UCSD-AML1 (cell line): ENCODE measurements around the gene ABCD4.
"Not testable (repeated sequence)": the region's sequence is repeated elsewhere in the genome, so short reads cannot be mapped to it uniquely, and the experiment has no call there.

Experiments
- DNase-seq: peaks from one replicate; lab custom pipeline; 2025; ENCODE audit not compliant: unreplicated experiment; lab: John Stamatoyannopoulos, UW

ABCD4 gene

GRCh38 chr14:74308695-74309094 lies 6.0 kb upstream of the ABCD4 start:
- DNase-seq = no peak

- DNase-seq = no peak
These were observed 544 bp downstream of the ABCD4 start for GRCh38 chr14:74302152-74302628.

DNA sequence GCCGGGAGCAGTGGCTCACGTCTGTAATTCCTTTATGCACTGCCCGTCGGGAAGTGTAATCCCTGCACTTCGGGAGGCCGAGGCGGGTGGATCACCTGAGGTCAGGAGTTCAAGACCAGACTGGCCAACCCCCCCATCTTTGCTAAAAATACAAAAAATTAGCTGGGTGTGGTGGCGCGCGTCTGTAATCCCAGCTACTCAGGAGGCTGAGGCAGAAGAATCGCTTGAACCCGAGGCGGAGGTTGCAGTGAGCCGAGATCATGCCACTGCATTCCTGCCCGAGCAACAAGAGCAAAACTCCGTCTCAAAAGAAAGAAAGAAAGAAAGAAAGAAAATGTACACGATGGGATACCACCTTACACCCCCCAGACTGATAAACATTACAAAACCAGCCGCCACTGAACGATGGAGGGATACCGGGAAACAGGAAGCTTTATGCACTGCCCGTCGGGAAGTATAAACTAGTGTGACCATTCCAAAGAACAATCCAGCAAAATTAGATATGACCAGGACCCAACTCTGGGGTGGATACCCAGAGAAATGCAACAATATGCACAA lies 1.1 kb downstream of the ABCD4 start:
- DNase-seq = no peak

- peak; percentile 53 for DNase-seq
These were observed 3.6 kb downstream of the ABCD4 start for GRCh38 chr14:74299061-74299545.

GRCh38 chr14:74297986-74298385 lies 4.7 kb downstream of the ABCD4 start:
- DNase-seq = no peak

GRCh38 chr14:74296037-74296467 lies 6.7 kb downstream of the ABCD4 start:
- DNase-seq = no peak

DNA sequence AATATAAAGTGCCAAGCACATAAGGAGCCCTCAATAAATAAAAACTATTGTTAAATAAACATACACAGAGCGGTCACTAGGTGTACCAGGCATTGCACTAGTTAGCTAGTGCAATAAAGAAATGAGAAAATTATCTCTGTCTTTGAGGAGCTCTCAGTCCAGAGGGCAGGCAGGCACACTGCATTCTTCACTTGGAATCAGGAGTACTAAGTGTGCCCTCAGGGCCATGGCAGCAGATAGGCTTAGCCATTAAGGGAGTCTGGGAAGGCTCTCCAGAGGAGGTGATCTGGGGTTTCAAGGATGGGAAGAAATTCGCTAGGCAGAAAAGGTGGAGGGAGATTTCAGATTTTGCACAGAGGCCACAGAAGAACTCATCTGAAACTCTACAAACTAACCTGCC lies 9.1 kb downstream of the ABCD4 start:
- no peak for DNase-seq

DNA sequence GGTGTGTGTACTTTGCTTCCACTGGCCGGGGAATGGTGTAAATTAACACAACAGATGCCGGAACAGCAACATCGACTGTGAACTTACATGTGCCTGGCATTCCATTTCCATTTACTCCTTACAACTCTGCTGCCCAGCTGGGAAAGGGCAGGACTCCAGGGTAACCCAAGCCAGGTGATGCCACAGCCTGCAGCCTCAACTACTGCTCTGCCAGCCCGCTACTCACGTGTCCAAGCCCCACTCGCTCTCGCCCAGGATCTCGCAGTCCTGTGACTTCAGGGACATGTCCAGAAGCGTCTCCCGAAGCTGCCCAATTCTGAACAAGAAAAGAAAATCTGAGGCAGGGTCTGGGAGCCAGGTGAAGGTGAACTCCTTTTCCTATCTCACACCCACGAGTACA lies 10.7 kb downstream of the ABCD4 start:
- no peak for DNase-seq

DNA sequence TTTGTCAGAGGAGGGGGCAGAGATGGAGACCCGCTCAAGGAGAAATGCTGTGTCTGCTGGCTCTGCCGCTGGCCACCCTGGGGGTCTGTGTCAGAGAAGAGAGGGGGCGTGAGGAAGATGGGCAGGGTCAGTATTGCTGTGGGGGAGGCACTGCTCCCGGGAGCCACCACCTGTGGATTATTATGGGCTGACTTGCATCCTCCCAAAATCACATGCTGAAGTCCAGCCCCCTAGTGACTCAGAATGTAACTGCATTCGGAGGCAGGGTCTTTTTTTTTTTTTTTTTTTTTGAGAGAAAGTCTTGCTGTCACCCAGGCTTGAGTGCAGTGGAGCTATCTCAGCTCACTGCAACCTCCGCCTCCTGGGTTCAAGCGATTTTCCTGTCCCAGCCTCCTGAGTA lies 12.3 kb downstream of the ABCD4 start:
- DNase-seq = no peak

GRCh38 chr14:74289801-74290200 lies 12.9 kb downstream of the ABCD4 start:
- no peak for DNase-seq

DNA sequence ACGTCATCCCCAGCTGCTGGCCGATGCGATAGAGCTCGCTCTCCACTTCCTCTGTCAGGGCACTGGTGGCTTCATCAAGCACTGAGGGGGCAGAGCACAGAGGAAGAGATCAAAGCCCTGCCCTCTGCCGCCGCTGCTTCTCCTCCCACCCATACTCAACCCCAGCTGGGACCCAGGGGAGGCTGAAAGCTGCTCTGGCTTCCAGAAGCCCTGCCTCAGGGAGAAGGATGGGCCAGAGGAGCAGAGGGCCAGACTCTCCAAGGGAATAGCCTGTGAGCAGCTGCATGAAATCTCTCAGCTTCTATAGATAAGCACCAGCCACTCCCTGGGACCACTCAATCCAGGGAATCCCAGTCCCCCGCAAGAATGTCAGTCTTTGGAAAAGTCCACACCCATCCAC lies 16.0 kb downstream of the ABCD4 start:
- DNase-seq = no peak

DNA sequence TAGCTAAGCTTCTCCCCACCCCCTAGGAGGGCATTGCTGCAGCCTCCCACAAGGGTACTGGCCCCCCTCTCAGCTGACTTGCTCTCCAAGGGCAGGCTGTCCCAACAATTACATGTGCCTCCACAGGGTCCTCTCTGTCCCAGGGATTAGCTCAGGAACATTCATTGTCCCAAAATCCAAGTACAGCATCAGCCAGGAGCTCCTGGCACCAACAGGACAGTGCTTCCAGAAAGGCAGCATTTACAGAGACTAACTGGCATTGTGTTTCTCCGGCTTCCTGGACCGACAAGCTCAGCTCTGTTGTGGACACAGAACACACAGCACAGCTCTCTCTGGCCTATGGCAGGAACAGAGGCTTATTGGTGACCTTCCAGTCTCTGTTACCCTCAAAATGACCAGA lies 21.7 kb downstream of the ABCD4 start:
- no peak for DNase-seq

DNA sequence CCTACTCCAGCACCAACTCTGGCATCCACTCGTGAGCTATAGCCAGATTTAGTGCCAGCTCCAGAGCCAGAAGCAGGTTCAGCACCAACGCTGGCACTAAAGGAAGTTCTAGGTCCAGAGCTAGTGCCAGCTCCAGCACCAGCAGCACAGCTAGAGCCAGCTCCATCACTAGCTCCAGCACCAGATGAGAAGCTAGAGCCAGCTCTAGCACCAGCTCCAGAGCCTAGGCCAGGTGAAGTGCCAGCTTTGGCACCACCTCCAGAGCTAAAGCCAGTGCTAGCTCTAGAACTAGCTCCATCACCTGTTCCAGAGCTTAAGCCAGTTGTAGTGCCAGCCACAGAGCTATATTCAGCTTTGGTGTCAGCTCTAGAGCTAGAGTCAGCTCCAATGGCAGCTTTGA lies 24.7 kb downstream of the ABCD4 start:
- DNase-seq = no peak

DNA sequence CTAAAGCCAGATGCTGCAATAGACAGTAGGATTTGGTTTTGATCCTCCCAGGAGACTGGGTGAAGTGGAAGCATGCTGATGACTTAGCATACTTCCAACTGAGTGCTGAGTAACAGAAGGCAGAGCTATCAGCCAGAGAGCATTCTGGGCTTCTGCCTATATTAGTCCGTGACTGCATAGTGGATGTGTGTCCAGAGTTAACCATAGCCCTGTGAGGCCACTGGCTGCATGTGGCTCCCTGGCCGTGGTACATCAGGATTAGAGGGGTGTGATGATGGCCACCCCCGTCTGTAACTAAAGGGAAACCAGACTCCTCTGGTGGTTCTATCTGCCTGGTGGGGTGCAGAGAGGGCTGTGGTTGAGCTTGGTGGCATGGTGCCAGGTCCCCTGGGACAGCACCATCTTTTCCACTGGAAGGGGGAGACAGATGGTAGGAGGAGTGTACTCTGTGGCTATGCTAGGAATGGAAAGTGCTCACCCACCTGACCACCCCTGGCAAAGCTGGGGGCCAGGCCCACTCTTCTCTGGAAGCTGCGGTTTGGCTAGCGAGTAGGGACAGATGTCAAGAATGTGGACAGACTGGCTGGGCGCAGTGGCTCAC lies 27.4 kb downstream of the ABCD4 start:
- no peak for DNase-seq

DNA sequence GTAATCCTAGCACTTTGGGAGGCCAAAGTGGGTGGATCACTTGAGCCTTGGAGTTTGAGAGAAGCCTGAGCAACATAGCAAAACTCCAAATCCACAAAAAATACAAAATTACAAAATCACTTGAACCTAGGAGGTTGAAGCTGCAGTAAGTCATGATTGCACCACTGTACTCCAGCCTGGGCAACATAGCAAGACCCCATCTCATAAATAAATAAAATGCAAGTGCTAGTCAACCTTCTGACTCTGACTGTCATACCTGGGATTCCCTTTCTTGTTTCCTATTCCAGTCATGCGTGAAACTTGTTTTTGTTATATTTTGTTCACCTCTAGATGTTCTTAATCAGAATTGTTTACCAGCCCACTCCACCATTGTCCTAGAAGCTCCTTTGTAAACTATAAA lies 31.4 kb downstream of the ABCD4 start:
- DNase-seq = no peak

DNA sequence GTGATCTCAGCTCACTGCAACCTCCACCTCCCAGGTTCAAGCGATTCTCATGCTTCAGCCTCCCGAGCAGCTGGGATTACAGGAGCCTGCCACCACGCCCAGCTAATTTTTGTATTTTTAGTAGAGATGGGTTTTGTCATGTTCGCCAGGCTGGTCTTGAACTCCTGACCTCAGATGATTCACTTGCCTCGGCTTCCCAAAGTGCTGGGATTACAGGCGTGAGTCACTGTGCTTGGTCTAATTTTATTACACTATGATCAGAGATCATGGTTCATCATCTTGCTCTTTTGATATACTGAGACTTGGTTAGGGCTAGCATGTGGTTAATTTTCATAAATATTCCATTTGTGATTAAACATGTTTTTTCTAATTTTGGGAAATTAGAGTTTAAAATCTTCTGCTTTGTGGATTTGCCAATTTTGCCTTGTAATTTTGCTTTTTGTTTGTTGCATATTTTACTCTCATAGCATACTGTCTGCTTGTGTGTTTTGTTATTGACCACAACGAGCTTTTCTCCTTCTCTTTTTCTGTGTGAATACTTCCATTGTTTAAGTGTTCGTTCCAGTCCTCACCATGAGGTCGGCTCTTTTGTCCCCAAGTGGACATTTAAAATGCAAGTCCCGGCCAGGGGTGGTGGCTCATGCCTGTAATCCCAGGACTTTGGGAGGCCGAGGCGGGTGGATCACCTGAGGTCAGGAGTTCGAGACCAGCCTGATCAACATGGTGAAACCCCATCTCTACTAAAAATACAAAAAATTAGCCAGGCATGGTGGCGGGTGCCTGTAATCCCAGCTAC lies 32.2 kb downstream of the ABCD4 start:
- not testable (repeated sequence) for DNase-seq

DNA sequence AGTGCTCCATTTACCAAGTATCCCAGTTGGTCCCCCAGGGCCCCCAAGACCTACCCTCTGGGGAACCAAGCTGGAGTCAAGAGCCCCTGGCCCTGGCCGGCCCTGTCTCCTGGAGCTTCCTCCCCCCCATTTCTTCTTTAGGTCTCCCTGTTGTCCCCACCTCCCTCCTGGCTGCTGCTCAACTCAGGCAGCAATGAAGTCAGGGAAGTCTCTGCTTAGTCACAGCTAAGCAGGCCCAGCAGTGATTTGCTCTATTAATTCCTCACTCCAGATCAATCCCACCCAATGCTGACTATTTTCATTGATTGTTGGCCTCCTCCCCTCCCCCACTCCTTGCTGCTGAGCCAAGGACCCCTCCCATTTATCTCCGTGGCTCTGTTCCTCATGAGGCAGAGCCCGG lies 35.1 kb downstream of the ABCD4 start:
- DNase-seq = no peak

GRCh38 chr14:74265301-74265965 lies 37.3 kb downstream of the ABCD4 start:
- DNase-seq = no peak

DNA sequence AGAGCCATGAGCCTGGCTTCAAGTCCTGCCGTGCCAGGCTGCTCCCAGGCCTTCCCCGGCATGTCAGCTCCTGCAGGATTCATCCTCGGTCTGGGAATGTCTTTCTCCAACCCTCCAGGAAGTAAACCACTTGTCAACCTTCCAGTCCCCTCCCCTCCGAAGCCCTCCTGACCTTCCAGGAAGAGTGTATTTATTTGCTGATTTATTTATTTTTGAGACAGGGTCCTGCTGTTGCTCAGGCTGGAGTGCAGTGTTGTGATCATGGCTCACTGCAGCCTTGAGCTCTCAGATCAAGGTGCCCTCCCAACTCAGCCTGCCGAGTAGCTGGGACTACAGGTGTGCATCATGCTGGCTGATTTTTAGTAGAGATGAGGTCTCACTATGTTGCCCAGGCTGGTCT lies 38.8 kb downstream of the ABCD4 start:
- DNase-seq = no peak

DNA sequence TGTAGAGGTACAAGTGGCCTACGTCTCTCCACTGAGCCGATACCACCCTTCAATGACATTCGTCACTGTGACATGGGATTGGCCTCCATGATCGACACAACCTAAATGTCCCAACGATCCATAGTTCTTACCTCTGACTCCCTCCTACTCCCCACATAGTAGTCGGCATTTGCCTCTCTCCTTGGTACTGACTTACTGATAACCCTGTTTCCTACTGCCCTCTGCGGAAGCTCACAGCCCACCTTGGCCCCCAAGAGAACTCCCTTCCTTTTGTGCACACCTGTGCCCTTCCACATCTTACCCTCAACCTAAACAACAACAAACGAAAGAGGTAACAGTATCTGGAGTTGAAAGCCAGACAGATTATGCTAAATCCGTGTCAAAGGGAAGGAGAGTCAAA lies 39.6 kb downstream of the ABCD4 start:
- DNase-seq = no peak

GRCh38 chr14:74262076-74262475 lies 40.7 kb downstream of the ABCD4 start:
- no peak for DNase-seq

GRCh38 chr14:74261288-74261687 lies 41.4 kb downstream of the ABCD4 start:
- DNase-seq = no peak
